GM12878 (cell line): Measurements from ENCODE around the gene GALC. TPM values are rescaled to one million over a fixed set of nuclear protein-coding genes. Genes with fewer than 3 reads are reported as not detected.
A peak's percentile ranks its signal among the peaks of the same experiment; 100 is the strongest.

Source experiments
- ATAC-seq: fragments of 200-7000 bp; cut with Tn5 transposase; 3 replicates; pipeline ENCODE4 v1.9.1; 2020; ENCODE audit warnings: mild to moderate bottlenecking, moderate library complexity
- BruUV-seq: library from RNA; stranded (reverse); fragments of 400-500 nt; replicated peaks from 2 replicates; lab custom pipeline; 2021; lab: Mats Ljungman, UMichigan
- CTCF ChIA-PET: fragments of 300-600 bp; sonication (Branson Sonifier 250); formaldehyde crosslinking; extraction: SDS; loops from one replicate; lab custom pipeline; 2021; ENCODE audit warnings: inconsistent platforms; lab: Yijun Ruan, JAX
- POLR2A ChIA-PET: fragments of 350-600 bp; formaldehyde crosslinking; extraction: SDS; loops from one replicate; lab custom pipeline; 2021; ENCODE audit warnings: inconsistent platforms; lab: Charles Lee
- RAD21 ChIA-PET: fragments of 300-600 bp; sonication (Branson Sonifier 250); formaldehyde crosslinking; loops from one replicate; lab custom pipeline; 2023; ENCODE audit warnings: antibody characterized with exemption; ENCODE audit not compliant: unreplicated experiment; lab: Charles Lee
- SMC1A ChIA-PET: fragments of 300-600 bp; sonication (Branson Sonifier 250); formaldehyde crosslinking; loops from one replicate; lab custom pipeline; 2023; ENCODE audit not compliant: unreplicated experiment, uncharacterized antibody; lab: Charles Lee
- DNase-seq: peaks from one replicate; pipeline ENCODE4 v3.0.0-alpha.2; 2011; ENCODE audit warnings: low read depth, low spot score
- FAIRE-seq: peaks from 3 replicates; lab custom pipeline; 2011; peaks lifted over from hg19 to GRCh38; lab: Jason Lieb, UNC
- H2AFZ ChIP-seq: 2 replicates; pipeline ENCODE4 v1.6.0; 2011; ENCODE audit warnings: low read depth, low read length, control low read depth; ENCODE audit not compliant: control insufficient read depth
- H3K27ac ChIP-seq: 2 replicates; pipeline ENCODE4 v1.5.1; 2011; ENCODE audit warnings: control low read depth; ENCODE audit not compliant: control insufficient read depth, insufficient read depth
- H3K27me3 ChIP-seq, 2 experiments: replicated peaks in 1 of 2; 2 replicates each; pipeline versions ENCODE4 v1.6.0 to v1.6.1; 2011; ENCODE audit warnings: low read length in 1 of 2; ENCODE audit not compliant: control insufficient read depth in 2 of 2, insufficient read depth in 2 of 2
- H3K36me3 ChIP-seq, 2 experiments: 2 replicates each; pipeline ENCODE4 v1.5.1; 2011; ENCODE audit warnings: low read length in 1 of 2; ENCODE audit not compliant: control insufficient read depth in 2 of 2, insufficient read depth in 2 of 2
- H3K4me1 ChIP-seq: 2 replicates; pipeline ENCODE4 v1.6.1; 2011; ENCODE audit warnings: mild to moderate bottlenecking, low read length, moderate library complexity, mixed read lengths; ENCODE audit not compliant: control insufficient read depth, insufficient read depth
- H3K4me2 ChIP-seq: 2 replicates; pipeline ENCODE4 v1.6.0; 2011; ENCODE audit warnings: control low read depth; ENCODE audit not compliant: control insufficient read depth, insufficient read depth
- H3K4me3 ChIP-seq: fragments of 200-600 bp; sonication (generic); 2 replicates; pipeline ENCODE4 v1.5.1; 2016
- H3K79me2 ChIP-seq: 2 replicates; pipeline ENCODE4 v1.6.0; 2011; ENCODE audit warnings: low read length; ENCODE audit not compliant: control insufficient read depth, insufficient read depth
- H3K9ac ChIP-seq: 2 replicates; pipeline ENCODE4 v1.8.0; 2011; ENCODE audit warnings: low read length, control low read depth, mixed read lengths; ENCODE audit not compliant: control insufficient read depth, insufficient read depth
- H3K9me3 ChIP-seq: replicated peaks from 3 replicates; pipeline ENCODE4 v1.5.1; 2011; ENCODE audit warnings: mild to moderate bottlenecking, low read length; ENCODE audit not compliant: control insufficient read depth, insufficient read depth
- H4K20me1 ChIP-seq: 2 replicates; pipeline ENCODE4 v1.6.0; 2011; ENCODE audit not compliant: control insufficient read depth, insufficient read depth
- IKZF1 ChIP-seq: fragments of 450-650 bp; conservative IDR thresholded peaks from 2 replicates; pipeline ENCODE4 v1.6.1; 2017; ENCODE audit warnings: antibody characterized with exemption, mild to moderate bottlenecking
- MYC ChIP-seq: IDR thresholded peaks from 2 replicates; pipeline ENCODE4 v1.6.1; 2011; ENCODE audit warnings: mild to moderate bottlenecking, low read length, moderate library complexity, inconsistent platforms; ENCODE audit not compliant: insufficient read depth, insufficient replicate concordance, insufficient read length, severe bottlenecking
- RB1 ChIP-seq: fragments of 450-650 bp; formaldehyde crosslinking; IDR thresholded peaks from 2 replicates; pipeline ENCODE4 v1.6.1; 2017; ENCODE audit warnings: mild to moderate bottlenecking, borderline replicate concordance
- SIN3A ChIP-seq: IDR thresholded peaks from 2 replicates; pipeline ENCODE4 v1.6.1; 2012; ENCODE audit warnings: low read depth, low read length, improper control_type of control experiment
- ZNF24 ChIP-seq: fragments of 450-650 bp; IDR thresholded peaks from 2 replicates; pipeline ENCODE4 v1.6.1; 2017; ENCODE audit warnings: antibody characterized with exemption, mild to moderate bottlenecking
- WGBS: methylation state at CpG from one replicate; pipeline ENCODE4 v1.1.6; 2016; ENCODE audit warnings: low lambda C conversion rate; ENCODE audit not compliant: insufficient replicate concordance, insufficient coverage; ENCODE audit errors: missing lambda C conversion rate; 5-methylcytosine and 5-hydroxymethylcytosine counted together
- in situ Hi-C: fragments of 300-500 bp; cut with MboI; formaldehyde crosslinking; loops from 9 replicates; pipeline ENCODE4 v1.14.3; 2018; ENCODE audit warnings: mixed read lengths
- intact Hi-C: fragments of 100-400 bp; cut with micrococcal nuclease; formaldehyde crosslinking; loops from one replicate; pipeline ENCODE4 v1.14.2; 2022; ENCODE audit not compliant: unreplicated experiment
- polyA plus RNA-seq, 11 experiments: library from polyadenylated mRNA; depleted of rRNA in 4 of 11; unstranded in 6 of 11; stranded (reverse) in 5 of 11; fragments of >200 nt; fragmentation: Nextera tagmentation in 4 of 11; fragmentation: Illumina TruSeq in 1 of 11; extraction: Ambion mirVana in 4 of 11; extraction: Trizol in 1 of 11; gene quantifications; 1 replicate in 1 of 11; 2 replicates in 10 of 11; pipeline versions ENCODE4 v1.2.1 to v1.2.3, GENCODE V29; 2011 to 2016; ENCODE audit warnings: inconsistent platforms in 2 of 11, missing spikeins in 2 of 11, low read depth in 1 of 11
- total RNA-seq, 4 experiments: library from RNA; depleted of rRNA in 3 of 4; stranded (reverse); fragments of >200 nt in 3 of 4; fragmentation: Illumina TruSeq in 1 of 4; extraction: Trizol in 1 of 4; gene quantifications; 2 replicates each; pipeline versions ENCODE4 v1.2.1 to v1.2.3, GENCODE V29; 2013 to 2021
- TF ChIP-seq, protein P1 (sequence below): fragments of 450-650 bp; IDR thresholded peaks from 2 replicates; pipeline ENCODE4 v1.6.1; 2017; ENCODE audit warnings: mild to moderate bottlenecking, moderate library complexity
- TF ChIP-seq, protein P2 (sequence below): fragments of 150-350 bp; IDR thresholded peaks from 2 replicates; pipeline ENCODE4 v1.6.1; 2016; ENCODE audit warnings: low read depth, low read length

The GALC gene
- total and polyA plus RNA-seq, 10 of the 15 experiments (the other 5 are each of a cell fraction or from before 2014, with no cell fraction given), result 1.3 to 14.0 (median 4.5) TPM

DNA sequence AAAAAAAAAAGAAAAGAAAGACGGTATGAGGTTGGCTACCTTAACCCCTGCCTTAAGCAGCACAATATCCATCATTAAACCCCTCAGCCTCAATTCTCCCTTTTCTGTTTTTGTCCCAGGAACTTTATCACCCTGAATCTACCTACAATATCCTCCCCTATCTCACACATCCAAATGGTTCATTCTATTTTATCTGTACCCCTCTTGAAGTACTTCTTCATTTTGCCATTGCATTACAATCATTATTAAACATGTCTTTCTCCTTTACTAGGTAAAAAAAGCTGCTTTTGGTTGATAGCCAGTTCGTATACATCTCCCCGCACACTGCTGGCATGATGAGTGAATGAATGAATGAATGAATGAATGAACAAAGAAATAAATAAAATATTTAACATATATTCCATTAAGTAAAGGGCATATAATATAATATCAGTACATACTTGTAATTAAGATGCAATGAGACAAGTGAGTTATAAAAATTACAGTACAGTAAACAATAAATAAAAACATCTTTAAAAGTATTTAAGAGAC is 11.6 kb upstream of the GALC start:
- no peaks in the 10 kb centered on the region for H3K36me3 ChIP-seq
- H3K9me3 ChIP-seq, result no peaks in the 10 kb centered on the region; the same call in 2 of the 3 replicates
- H2AFZ ChIP-seq, result peak overlapping the region; percentile 73
- 0 out of 2 replicates have a peak overlapping the region, but pooled peaks have one; percentile 44 for H3K4me2 ChIP-seq
- no peaks in the 10 kb centered on the region for H4K20me1 ChIP-seq
- ChIA-PET RAD21 (interaction anchor here (0.9 to 6.3 kb wide), 3 partner anchors 10 to 55 kb away, joined by 3 to 107 read pairs (median 6); partner anchors contain the start of gene GALC), POLR2A (interaction anchor here (0.5 to 10.0 kb wide), 2 partner anchors 11 to 1381 kb away, joined by 4 to 122 read pairs; partner anchors contain the start of gene GALC), CTCF (interaction anchor here (0.8 to 3.3 kb wide), 5 partner anchors 9 to 59 kb away, joined by 4 to 18 read pairs (median 7); partner anchors contain the start of gene GALC), SMC1A (interaction anchor here (0.7 to 9.7 kb wide), 5 partner anchors 11 to 185 kb away, joined by 3 to 158 read pairs (median 5); partner anchors contain the start of gene GALC)
- H3K4me1 ChIP-seq, result peaks cover 16% of the 10 kb centered on the region
- no peak for FAIRE-seq
- in situ Hi-C loops (no loop called here), intact Hi-C loops (loop anchor here (1.0 kb wide), 1 partner anchor 9 kb away; no protein-coding TSS in a partner anchor)
- peak overlapping the region; percentile 87; the same call in 1 of the 2 replicates for H3K27ac ChIP-seq
- no peak for ATAC-seq
- H3K79me2 ChIP-seq, result peaks cover 40% of the 10 kb centered on the region
- BruUV-seq, result no TSS peak
- no peaks in the 10 kb centered on the region for H3K27me3 ChIP-seq
- no peak overlapping the region for H3K9ac ChIP-seq
- TF ChIP-seq IKZF1 (no peak), ZNF24 (peak; percentile 97)
- 2% methylated on average over 2 of the region's 3 CpGs for WGBS
- no peak overlapping the region for H3K4me3 ChIP-seq
- DNase-seq, result no peak

DNA sequence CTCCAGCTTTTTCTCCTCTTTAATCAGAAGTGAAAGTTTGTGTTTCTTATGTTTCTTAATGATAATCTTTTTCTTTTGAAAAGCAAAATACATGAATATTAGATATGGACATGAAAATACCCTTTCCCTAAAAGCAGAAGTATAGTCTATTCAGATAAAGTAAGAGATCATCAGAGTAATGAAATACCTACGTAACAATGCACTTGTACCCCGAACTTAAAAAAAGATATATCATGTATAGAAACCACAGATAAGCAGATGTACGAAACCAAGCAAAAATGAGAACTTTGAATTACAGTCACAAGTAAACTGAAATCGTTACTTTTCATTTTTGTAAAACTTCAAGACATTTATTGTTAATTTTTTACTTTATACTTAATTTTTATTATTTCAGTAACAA is 10.4 kb upstream of the GALC start:
- WGBS, result 33% methylated on average over 4 of the region's 4 CpGs
- ChIA-PET SMC1A (interaction anchor here (9.7 kb wide), 1 partner anchor 10 kb away, joined by 158 read pairs; the partner anchor contains the start of gene GALC), CTCF (interaction anchor here (0.6 to 3.3 kb wide), 4 partner anchors 10 to 58 kb away, joined by 3 to 18 read pairs (median 7); partner anchors contain the start of gene GALC), RAD21 (interaction anchor here (1.2 to 6.3 kb wide), 2 partner anchors 10 to 57 kb away, joined by 4 to 107 read pairs; partner anchors contain the start of gene GALC), POLR2A (interaction anchor here (10.0 kb wide), 1 partner anchor 10 kb away, joined by 122 read pairs; the partner anchor contains the start of gene GALC)
- Histone ChIP-seq H3K9me3 (no peaks in the 10 kb centered on the region; the same call in 2 of the 3 replicates), H3K36me3 (no peaks in the 10 kb centered on the region), H4K20me1 (no peaks in the 10 kb centered on the region), H3K4me2 (no peak overlapping the region), H3K4me3 (no peak overlapping the region), H3K27ac (no peak overlapping the region), H3K4me1 (peaks cover 16% of the 10 kb centered on the region), H2AFZ (peak overlapping the region; percentile 20), H3K27me3 (no peaks in the 10 kb centered on the region), H3K79me2 (peaks cover 30% of the 10 kb centered on the region), H3K9ac (no peak overlapping the region)
- in situ Hi-C loops, result no loop called here
- no peak for ATAC-seq
- DNase-seq, result no peak
- intact Hi-C loops, result no loop called here
- no TSS peak for BruUV-seq
- no peak for FAIRE-seq
- no peak for TF ChIP-seq RB1
- no peak for TF ChIP-seq SIN3A
- TF ChIP-seq MYC, result no peak
- TF ChIP-seq, protein P1, sequence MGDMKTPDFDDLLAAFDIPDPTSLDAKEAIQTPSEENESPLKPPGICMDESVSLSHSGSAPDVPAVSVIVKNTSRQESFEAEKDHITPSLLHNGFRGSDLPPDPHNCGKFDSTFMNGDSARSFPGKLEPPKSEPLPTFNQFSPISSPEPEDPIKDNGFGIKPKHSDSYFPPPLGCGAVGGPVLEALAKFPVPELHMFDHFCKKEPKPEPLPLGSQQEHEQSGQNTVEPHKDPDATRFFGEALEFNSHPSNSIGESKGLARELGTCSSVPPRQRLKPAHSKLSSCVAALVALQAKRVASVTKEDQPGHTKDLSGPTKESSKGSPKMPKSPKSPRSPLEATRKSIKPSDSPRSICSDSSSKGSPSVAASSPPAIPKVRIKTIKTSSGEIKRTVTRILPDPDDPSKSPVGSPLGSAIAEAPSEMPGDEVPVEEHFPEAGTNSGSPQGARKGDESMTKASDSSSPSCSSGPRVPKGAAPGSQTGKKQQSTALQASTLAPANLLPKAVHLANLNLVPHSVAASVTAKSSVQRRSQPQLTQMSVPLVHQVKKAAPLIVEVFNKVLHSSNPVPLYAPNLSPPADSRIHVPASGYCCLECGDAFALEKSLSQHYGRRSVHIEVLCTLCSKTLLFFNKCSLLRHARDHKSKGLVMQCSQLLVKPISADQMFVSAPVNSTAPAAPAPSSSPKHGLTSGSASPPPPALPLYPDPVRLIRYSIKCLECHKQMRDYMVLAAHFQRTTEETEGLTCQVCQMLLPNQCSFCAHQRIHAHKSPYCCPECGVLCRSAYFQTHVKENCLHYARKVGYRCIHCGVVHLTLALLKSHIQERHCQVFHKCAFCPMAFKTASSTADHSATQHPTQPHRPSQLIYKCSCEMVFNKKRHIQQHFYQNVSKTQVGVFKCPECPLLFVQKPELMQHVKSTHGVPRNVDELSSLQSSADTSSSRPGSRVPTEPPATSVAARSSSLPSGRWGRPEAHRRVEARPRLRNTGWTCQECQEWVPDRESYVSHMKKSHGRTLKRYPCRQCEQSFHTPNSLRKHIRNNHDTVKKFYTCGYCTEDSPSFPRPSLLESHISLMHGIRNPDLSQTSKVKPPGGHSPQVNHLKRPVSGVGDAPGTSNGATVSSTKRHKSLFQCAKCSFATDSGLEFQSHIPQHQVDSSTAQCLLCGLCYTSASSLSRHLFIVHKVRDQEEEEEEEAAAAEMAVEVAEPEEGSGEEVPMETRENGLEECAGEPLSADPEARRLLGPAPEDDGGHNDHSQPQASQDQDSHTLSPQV, result no peak
- TF ChIP-seq, protein P2, sequence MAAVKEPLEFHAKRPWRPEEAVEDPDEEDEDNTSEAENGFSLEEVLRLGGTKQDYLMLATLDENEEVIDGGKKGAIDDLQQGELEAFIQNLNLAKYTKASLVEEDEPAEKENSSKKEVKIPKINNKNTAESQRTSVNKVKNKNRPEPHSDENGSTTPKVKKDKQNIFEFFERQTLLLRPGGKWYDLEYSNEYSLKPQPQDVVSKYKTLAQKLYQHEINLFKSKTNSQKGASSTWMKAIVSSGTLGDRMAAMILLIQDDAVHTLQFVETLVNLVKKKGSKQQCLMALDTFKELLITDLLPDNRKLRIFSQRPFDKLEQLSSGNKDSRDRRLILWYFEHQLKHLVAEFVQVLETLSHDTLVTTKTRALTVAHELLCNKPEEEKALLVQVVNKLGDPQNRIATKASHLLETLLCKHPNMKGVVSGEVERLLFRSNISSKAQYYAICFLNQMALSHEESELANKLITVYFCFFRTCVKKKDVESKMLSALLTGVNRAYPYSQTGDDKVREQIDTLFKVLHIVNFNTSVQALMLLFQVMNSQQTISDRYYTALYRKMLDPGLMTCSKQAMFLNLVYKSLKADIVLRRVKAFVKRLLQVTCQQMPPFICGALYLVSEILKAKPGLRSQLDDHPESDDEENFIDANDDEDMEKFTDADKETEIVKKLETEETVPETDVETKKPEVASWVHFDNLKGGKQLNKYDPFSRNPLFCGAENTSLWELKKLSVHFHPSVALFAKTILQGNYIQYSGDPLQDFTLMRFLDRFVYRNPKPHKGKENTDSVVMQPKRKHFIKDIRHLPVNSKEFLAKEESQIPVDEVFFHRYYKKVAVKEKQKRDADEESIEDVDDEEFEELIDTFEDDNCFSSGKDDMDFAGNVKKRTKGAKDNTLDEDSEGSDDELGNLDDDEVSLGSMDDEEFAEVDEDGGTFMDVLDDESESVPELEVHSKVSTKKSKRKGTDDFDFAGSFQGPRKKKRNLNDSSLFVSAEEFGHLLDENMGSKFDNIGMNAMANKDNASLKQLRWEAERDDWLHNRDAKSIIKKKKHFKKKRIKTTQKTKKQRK, result no peak
